Measurements from ENCODE around the gene SLC44A2.

The SLC44A2 gene

GRCh38 chr19:10587022-10587838 lies 38.1 kb upstream of the SLC44A2 start, which contains the start of gene AP1M2:
Gene AP1M2 (minus strand): TSS chr19:10587312. CDS start chr19:10587231, 81 bp downstream.
- Histone ChIP-seq H3K27ac (replicated peaks) (no peak within 1 kb of the TSS), H3K4me3 (replicated peaks; ENCODE audit: insufficient read depth, low read length) (no peak within 1 kb of the TSS), H3K27me3 (ENCODE audit: insufficient read depth, poor library complexity, severe bottlenecking) (peaks cover 5% of the 10 kb centered on the region)
- TF ChIP-seq GABPA (IDR thresholded peaks at IDR 0.05; ENCODE audit: low read depth) (no peak), REST (IDR thresholded peaks at IDR 0.05; ENCODE audit: insufficient replicate concordance, low read depth) (no peak), CTCF (IDR thresholded peaks at IDR 0.05; ENCODE audit: insufficient read depth, low read length) (no peak), SPI1 (IDR thresholded peaks at IDR 0.05; ENCODE audit: borderline replicate concordance, low read depth) (no peak), POLR2AphosphoS5 (IDR thresholded peaks at IDR 0.05; ENCODE audit: low read depth) (no peak)
- DNase-seq (ENCODE audit: low read depth in 1 of 2, low spot score in 1 of 2) = no peak

- no peak overlapping the region for H3K27ac ChIP-seq (replicated peaks)
- no peak overlapping the region for H3K4me3 ChIP-seq (replicated peaks; ENCODE audit: insufficient read depth, low read length)
- TF ChIP-seq POLR2AphosphoS5 (IDR thresholded peaks at IDR 0.05; ENCODE audit: low read depth) (no peak), SPI1 (IDR thresholded peaks at IDR 0.05; ENCODE audit: borderline replicate concordance, low read depth) (no peak), CTCF (IDR thresholded peaks at IDR 0.05; ENCODE audit: insufficient read depth, low read length) (no peak), GABPA (IDR thresholded peaks at IDR 0.05; ENCODE audit: low read depth) (no peak), REST (IDR thresholded peaks at IDR 0.05; ENCODE audit: insufficient replicate concordance, low read depth) (no peak)
- H3K27me3 ChIP-seq (ENCODE audit: insufficient read depth, poor library complexity, severe bottlenecking) = peaks cover 5% of the 10 kb centered on the region
- no peak for DNase-seq (ENCODE audit: low read depth in 1 of 2, low spot score in 1 of 2)
These were observed 37.6 kb upstream of the SLC44A2 start for GRCh38 chr19:10587839-10588150.

- Histone ChIP-seq H3K27ac (replicated peaks) (no peak overlapping the region), H3K4me3 (replicated peaks; ENCODE audit: insufficient read depth, low read length) (no peak overlapping the region), H3K27me3 (ENCODE audit: insufficient read depth, poor library complexity, severe bottlenecking) (no peaks in the 10 kb centered on the region)
- no peak for DNase-seq (ENCODE audit: low read depth in 1 of 2, low spot score in 1 of 2)
- TF ChIP-seq SPI1 (IDR thresholded peaks at IDR 0.05; ENCODE audit: borderline replicate concordance, low read depth) = no peak
- TF ChIP-seq REST (IDR thresholded peaks at IDR 0.05; ENCODE audit: insufficient replicate concordance, low read depth) = no peak
- no peak for TF ChIP-seq CTCF (IDR thresholded peaks at IDR 0.05; ENCODE audit: insufficient read depth, low read length)
- TF ChIP-seq GABPA (IDR thresholded peaks at IDR 0.05; ENCODE audit: low read depth) = no peak
- no peak for TF ChIP-seq POLR2AphosphoS5 (IDR thresholded peaks at IDR 0.05; ENCODE audit: low read depth)
These were observed 32.2 kb upstream of the SLC44A2 start for GRCh38 chr19:10593148-10593547.

All from HL-60 (cell line).